ENCODE results near the gene C7.

- TF ChIP-seq POLR2AphosphoS5 (IDR thresholded peaks at IDR 0.05; ENCODE audit: low read depth, low read length) (no peak), REST (IDR thresholded peaks at IDR 0.05; ENCODE audit: insufficient read depth in 1 of 2, low read depth in 2 of 2, low read length in 2 of 2) (no peak), SIN3A (IDR thresholded peaks at IDR 0.05; ENCODE audit: borderline replicate concordance, insufficient read depth, low read length) (no peak), TAF1 (IDR thresholded peaks at IDR 0.05; ENCODE audit: borderline replicate concordance, insufficient read depth, low read length) (no peak), FOXP2 (optimal IDR thresholded peaks at IDR 0.05; ENCODE audit: borderline replicate concordance, extremely low read depth, extremely low read length, insufficient read depth) (no peak)
These were observed 27.0 kb upstream of the C7 start for GRCh38 chr5:40882291-40882690.

Measured in PFSK-1 (cell line).